Measurements from ENCODE around the gene TNFSF9. TPM values are rescaled to one million over a fixed set of nuclear protein-coding genes. Genes with fewer than 3 reads are reported as not detected.
"Not testable (repeated sequence)": the region's sequence is repeated elsewhere in the genome, so short reads cannot be mapped to it uniquely, and the experiment has no call there.

Gene TNFSF9
- total RNA-seq, 4 donors from 2014 or later, result 0.17 to 0.27 TPM; not detected in 2

- Histone ChIP-seq H3K4me1 (peaks cover 0 to 12% (median 6%) of the 10 kb centered on the region in 3 donors), H3K9me3 (no peaks in the 10 kb centered on the region), H3K4me3 (no peak overlapping the region), H3K27me3 (peaks cover 62% of the 10 kb centered on the region), H3K36me3 (no peaks in the 10 kb centered on the region), H3K27ac (no peak overlapping the region)
- no peak for TF ChIP-seq POLR2A (IDR thresholded peaks at IDR 0.05)
- WGBS, 2 donors (ENCODE audit: low coverage in 1 of 2), result 63 to 69% methylated on average over 13 to 15 of the region's 17 CpGs
- no peak for ATAC-seq
These were observed 31.6 kb upstream of the TNFSF9 start for GRCh38 chr19:6499052-6499790.

GRCh38 chr19:6500837-6501739, 29.7 kb upstream of the TNFSF9 start:
- TF ChIP-seq, protein P1, sequence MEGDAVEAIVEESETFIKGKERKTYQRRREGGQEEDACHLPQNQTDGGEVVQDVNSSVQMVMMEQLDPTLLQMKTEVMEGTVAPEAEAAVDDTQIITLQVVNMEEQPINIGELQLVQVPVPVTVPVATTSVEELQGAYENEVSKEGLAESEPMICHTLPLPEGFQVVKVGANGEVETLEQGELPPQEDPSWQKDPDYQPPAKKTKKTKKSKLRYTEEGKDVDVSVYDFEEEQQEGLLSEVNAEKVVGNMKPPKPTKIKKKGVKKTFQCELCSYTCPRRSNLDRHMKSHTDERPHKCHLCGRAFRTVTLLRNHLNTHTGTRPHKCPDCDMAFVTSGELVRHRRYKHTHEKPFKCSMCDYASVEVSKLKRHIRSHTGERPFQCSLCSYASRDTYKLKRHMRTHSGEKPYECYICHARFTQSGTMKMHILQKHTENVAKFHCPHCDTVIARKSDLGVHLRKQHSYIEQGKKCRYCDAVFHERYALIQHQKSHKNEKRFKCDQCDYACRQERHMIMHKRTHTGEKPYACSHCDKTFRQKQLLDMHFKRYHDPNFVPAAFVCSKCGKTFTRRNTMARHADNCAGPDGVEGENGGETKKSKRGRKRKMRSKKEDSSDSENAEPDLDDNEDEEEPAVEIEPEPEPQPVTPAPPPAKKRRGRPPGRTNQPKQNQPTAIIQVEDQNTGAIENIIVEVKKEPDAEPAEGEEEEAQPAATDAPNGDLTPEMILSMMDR (IDR thresholded peaks at IDR 0.05), result no peak
- TF ChIP-seq POLR2AphosphoS5 (IDR thresholded peaks at IDR 0.05) (no peak), EP300 (IDR thresholded peaks at IDR 0.05) (no peak), POLR2A (IDR thresholded peaks at IDR 0.05) (no peak)
- Histone ChIP-seq H3K36me3 (no peaks in the 10 kb centered on the region), H3K9me3 (no peaks in the 10 kb centered on the region), H3K27me3 (peaks cover 80% of the 10 kb centered on the region), H3K4me3 (peak overlapping the region in 1 of 2 donors; percentile 48), H3K4me1 (peaks cover 0 to 12% (median 6%) of the 10 kb centered on the region in 3 donors), H3K27ac (no peak overlapping the region)
- WGBS, 2 donors (ENCODE audit: low coverage in 1 of 2), result 67 to 100% methylated on average over 1 to 6 of the region's 24 CpGs
- ATAC-seq, result no peak

- Histone ChIP-seq H3K9me3 (no peaks in the 10 kb centered on the region), H3K36me3 (no peaks in the 10 kb centered on the region), H3K4me1 (peaks cover 0 to 12% (median 6%) of the 10 kb centered on the region in 3 donors), H3K27me3 (peaks cover 80% of the 10 kb centered on the region), H3K4me3 (peak within 1 kb of the TSS in 1 of 2 donors; percentile 48), H3K27ac (peak within 1 kb of the TSS in 1 of 4 donors; percentile 29)
- WGBS, 2 donors (ENCODE audit: low coverage in 1 of 2), result 0% methylated on average over 1 to 9 of the region's 71 CpGs
- no peak for TF ChIP-seq POLR2A (IDR thresholded peaks at IDR 0.05)
- ATAC-seq, result peak; percentile 39
These were observed 28.8 kb upstream of the TNFSF9 start, which contains the start of gene TUBB4A for GRCh38 chr19:6501740-6502648. TSS of gene TUBB4A (minus strand) at chr19:6502309. CDS start at chr19:6502212, 97 bp downstream.

DNA sequence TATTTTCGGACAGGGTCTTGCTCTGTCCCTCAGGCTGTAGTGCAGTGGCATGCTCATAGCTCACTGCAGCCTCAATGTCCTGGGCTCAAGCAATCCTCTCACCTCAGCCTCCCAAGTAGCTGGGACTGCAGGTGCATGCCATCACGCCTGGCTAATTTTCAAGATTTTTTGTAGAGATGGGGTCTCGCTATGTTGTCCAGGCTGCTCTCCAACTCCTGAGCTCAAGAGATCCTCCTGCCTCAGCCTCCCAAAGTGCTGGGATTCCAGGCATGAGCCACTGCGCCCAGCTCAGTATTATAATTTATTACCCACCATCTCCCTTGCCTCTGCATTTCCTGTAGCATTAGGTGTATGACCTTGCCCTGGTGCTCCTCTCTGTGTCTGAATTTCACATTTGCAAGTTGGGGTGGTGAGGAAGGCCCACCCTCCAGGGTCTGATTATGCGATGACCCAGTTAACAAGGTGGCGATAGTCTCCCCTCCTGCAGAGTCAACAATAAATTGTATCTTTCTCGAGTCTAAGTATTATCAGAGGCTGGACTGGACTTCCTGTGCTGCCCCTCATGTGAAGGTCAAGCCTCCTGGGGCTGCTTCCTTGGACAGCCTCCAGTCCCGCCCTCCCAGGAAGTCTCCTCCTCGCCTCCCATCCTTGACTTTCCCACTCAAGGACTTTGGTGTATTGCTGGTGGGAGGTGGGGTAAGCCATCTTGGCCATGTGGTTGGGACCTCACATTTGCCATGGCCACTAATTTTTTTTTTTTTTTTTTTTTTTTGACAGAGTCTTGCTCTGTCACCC, 27.2 kb upstream of the TNFSF9 start:
- peaks cover 0 to 12% (median 6%) of the 10 kb centered on the region in 3 donors for H3K4me1 ChIP-seq
- no peak overlapping the region for H3K4me3 ChIP-seq
- H3K27ac ChIP-seq, result no peak overlapping the region
- no peaks in the 10 kb centered on the region for H3K36me3 ChIP-seq
- peaks cover 74% of the 10 kb centered on the region for H3K27me3 ChIP-seq
- TF ChIP-seq POLR2AphosphoS5 (IDR thresholded peaks at IDR 0.05) (no peak), POLR2A (IDR thresholded peaks at IDR 0.05) (no peak), EP300 (IDR thresholded peaks at IDR 0.05) (no peak)
- TF ChIP-seq, protein P1 (IDR thresholded peaks at IDR 0.05), result no peak
- H3K9me3 ChIP-seq, result no peaks in the 10 kb centered on the region
- 73 to 74% methylated on average over 6 to 8 of the region's 9 CpGs for WGBS, 2 donors (ENCODE audit: low coverage in 1 of 2)
- ATAC-seq, result no peak

GRCh38 chr19:6508028-6508771, 22.6 kb upstream of the TNFSF9 start:
- not testable (repeated sequence) for H3K4me3 ChIP-seq, H3K4me1 ChIP-seq, H3K36me3 ChIP-seq, H3K9me3 ChIP-seq, ATAC-seq, H3K27ac ChIP-seq
- peaks cover 36% of the 10 kb centered on the region for H3K27me3 ChIP-seq
- 88% methylated on average over 6 of the region's 9 CpGs; no CpG with 5 or more reads in 1 of the 2 donors for WGBS, 2 donors (ENCODE audit: low coverage in 1 of 2)
